ENCODE measurements around the gene WNT3. TPM values are rescaled to one million over a fixed set of nuclear protein-coding genes. Genes with fewer than 3 reads are reported as not detected.
A peak's percentile ranks its signal among the peaks of the same experiment; 100 is the strongest.

WNT3 gene
- total and polyA plus RNA-seq, 2 experiments from 2014 or later = 2.7 to 3.4 TPM

GRCh38 chr17:46853896-46854444, 35.5 kb upstream of the WNT3 start:
- Mint-ChIP-seq H3K4me3 (no peak overlapping the region), H3K27me3 (ENCODE audit: insufficient read depth, low read depth, poor library complexity) (peaks cover 44% of the 10 kb centered on the region), H3K9me3 (no peaks in the 10 kb centered on the region), H3K36me3 (ENCODE audit: low read depth) (no peaks in the 10 kb centered on the region), H3K27ac (no peak overlapping the region), H3K4me1 (peaks cover 14% of the 10 kb centered on the region)
- no peak overlapping the region for H2AFZ ChIP-seq
- no peak overlapping the region for H3K4me2 ChIP-seq
- 0 out of 2 replicates have a peak, but pooled peaks cover 4% of the 10 kb centered on the region for H4K20me1 ChIP-seq (replicated peaks; ENCODE audit: insufficient read depth)
- peaks cover 53% of the 10 kb centered on the region for H3K27me3 ChIP-seq (ENCODE audit: insufficient read depth)
- H3K4me1 ChIP-seq (ENCODE audit: insufficient read depth) = peaks cover 13% of the 10 kb centered on the region; the same call in 1 of the 2 replicates
- DNase-seq (ENCODE audit: low spot score) (peak; percentile 50), ATAC-seq (no peak)
- H3K27ac ChIP-seq (ENCODE audit: low read depth) = no peak overlapping the region
- H3F3A ChIP-seq (replicated peaks; ENCODE audit: low read depth) = no peaks in the 10 kb centered on the region
- no peaks in the 10 kb centered on the region for H3K79me2 ChIP-seq (replicated peaks; ENCODE audit: insufficient read depth)
- TF ChIP-seq NANOG (IDR thresholded peaks at IDR 0.05; ENCODE audit: borderline replicate concordance) (no peak), CREB1 (CRISPR knock-in tag; IDR thresholded peaks at IDR 0.05; ENCODE audit: low read depth) (no peak), CTCF (conservative IDR thresholded peaks at IDR 0.05; ENCODE audit: low read depth in 2 of 2) (no peak), JUNB (IDR thresholded peaks at IDR 0.05; ENCODE audit: unreplicated experiment) (no peak), ZNF462 (CRISPR knock-in tag; IDR thresholded peaks at IDR 0.05) (no peak), EZH2 (IDR thresholded peaks at IDR 0.05; ENCODE audit: low read depth, unreplicated experiment) (no peak), ETS1 (IDR thresholded peaks at IDR 0.05) (no peak), EZH2phosphoT487 (IDR thresholded peaks at IDR 0.05; ENCODE audit: unreplicated experiment) (no peak), STAT1 (IDR thresholded peaks at IDR 0.05; ENCODE audit: unreplicated experiment) (no peak), REST (IDR thresholded peaks at IDR 0.05; ENCODE audit: unreplicated experiment) (no peak), ZNF114 (CRISPR knock-in tag; IDR thresholded peaks at IDR 0.05) (no peak), ZNF331 (CRISPR knock-in tag; IDR thresholded peaks at IDR 0.05; ENCODE audit: low read depth) (no peak), POLR2AphosphoS5 (IDR thresholded peaks at IDR 0.05; ENCODE audit: low read depth) (no peak)
- no peak overlapping the region for H3K4me3 ChIP-seq
- H3K36me3 ChIP-seq (ENCODE audit: insufficient read depth) = no peaks in the 10 kb centered on the region
- H3K9me2 ChIP-seq (ENCODE audit: insufficient read depth) = no peaks in the 10 kb centered on the region
